A172 (cell line): ENCODE measurements around the gene KCNH6. TPM values are rescaled to one million over a fixed set of nuclear protein-coding genes. Genes with fewer than 3 reads are reported as not detected.

ENCODE experiments used
- DNase-seq: peaks from one replicate; pipeline ENCODE4 v3.0.0-alpha.2; 2015; ENCODE audit warnings: low spot score
- total RNA-seq: library from RNA; depleted of rRNA; stranded (reverse); fragments of >200 nt; shearing (Covaris generic); gene quantifications from 2 replicates; pipeline ENCODE4 v1.2.3, GENCODE V29; 2014

KCNH6 gene
- total RNA-seq, 1 experiment from 2014 or later, result not detected

GRCh38 chr17:63533433-63534077 is 10.4 kb downstream of the KCNH6 start:
- no peak for DNase-seq

- DNase-seq, result no peak
Measured at GRCh38 chr17:63534078-63534570, 11.0 kb downstream of the KCNH6 start.

- DNase-seq, result no peak
Measured at GRCh38 chr17:63534816-63535455, 11.8 kb downstream of the KCNH6 start.

GRCh38 chr17:63535640-63536039 is 12.5 kb downstream of the KCNH6 start:
- no peak for DNase-seq

GRCh38 chr17:63537001-63537400 is 13.8 kb downstream of the KCNH6 start:
- no peak for DNase-seq

- no peak for DNase-seq
Measured at GRCh38 chr17:63537991-63538692, 15.0 kb downstream of the KCNH6 start.

- DNase-seq, result no peak
Measured at GRCh38 chr17:63538693-63539595, 15.8 kb downstream of the KCNH6 start.

- DNase-seq, result no peak
Measured at GRCh38 chr17:63540590-63540989, 17.4 kb downstream of the KCNH6 start.

GRCh38 chr17:63542218-63542545 is 19.0 kb downstream of the KCNH6 start:
- DNase-seq, result no peak

- DNase-seq, result no peak
Measured at GRCh38 chr17:63542942-63543821, 20.0 kb downstream of the KCNH6 start.

GRCh38 chr17:63543822-63544420 is 20.8 kb downstream of the KCNH6 start:
- no peak for DNase-seq

- no peak for DNase-seq
Measured at GRCh38 chr17:63544467-63545301, 21.5 kb downstream of the KCNH6 start.

GRCh38 chr17:63546308-63547082 is 23.3 kb downstream of the KCNH6 start:
- no peak for DNase-seq

- no peak for DNase-seq
Measured at GRCh38 chr17:63547083-63547523, 23.9 kb downstream of the KCNH6 start.

- DNase-seq, result no peak
Measured at GRCh38 chr17:63549289-63549945, 26.3 kb downstream of the KCNH6 start.

GRCh38 chr17:63549946-63550816 is 27.0 kb downstream of the KCNH6 start, which contains the start of gene DCAF7:
DCAF7 (plus strand) TSS chr17:63550477; CDS start chr17:63550678, 201 bp downstream.
- DNase-seq, result peak; percentile 100
